NCI-H2107 (cell line): ENCODE data around the gene RALBP1.

Source experiments
- DNase-seq: peaks from one replicate; lab custom pipeline; 2025; lab: John Stamatoyannopoulos, UW

The RALBP1 gene

GRCh38 chr18:9549405-9549804, 74.1 kb downstream of the RALBP1 start:
- DNase-seq, result no peak

DNA sequence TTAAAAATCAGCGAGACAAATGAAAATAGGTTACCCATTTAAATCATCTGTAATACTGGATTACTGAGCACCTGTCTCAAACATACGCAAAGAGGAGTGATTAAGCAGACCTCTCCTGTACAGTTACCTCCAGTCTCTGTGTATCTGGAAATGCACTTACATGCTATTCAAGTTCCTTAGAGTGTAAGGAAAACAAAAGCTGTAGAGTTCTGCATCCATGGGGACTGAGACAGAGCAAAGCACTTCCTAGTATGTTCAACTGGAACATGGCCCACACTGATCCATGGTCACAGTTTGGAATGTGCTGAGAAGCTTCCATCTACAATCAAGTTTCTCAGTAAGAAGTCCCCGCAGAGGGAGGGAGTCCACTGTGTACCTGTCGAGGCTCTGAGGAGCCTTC, 75.1 kb downstream of the RALBP1 start:
- DNase-seq, result no peak

GRCh38 chr18:9552191-9552590, 76.9 kb downstream of the RALBP1 start:
- no peak for DNase-seq

DNA sequence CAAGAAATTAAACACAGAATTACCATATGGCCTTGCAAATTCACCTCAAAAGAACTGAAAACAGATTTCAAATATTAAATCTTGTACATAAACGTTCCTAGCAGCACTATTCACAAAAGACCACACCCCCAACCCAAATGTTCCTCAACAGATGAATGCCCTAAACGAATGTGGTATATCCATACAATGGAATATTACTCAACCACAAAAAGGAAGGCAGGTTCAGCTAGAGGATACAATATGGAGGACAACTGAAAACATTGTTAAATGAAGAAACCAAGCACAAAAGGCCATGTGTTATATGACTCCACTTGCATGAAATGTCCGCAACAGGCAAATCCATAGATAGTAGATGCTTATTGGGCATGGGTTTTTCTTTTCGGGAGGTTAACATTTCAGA, 77.3 kb downstream of the RALBP1 start:
- DNase-seq, result no peak

GRCh38 chr18:9557250-9557943, 82.1 kb downstream of the RALBP1 start:
- DNase-seq, result no peak

DNA sequence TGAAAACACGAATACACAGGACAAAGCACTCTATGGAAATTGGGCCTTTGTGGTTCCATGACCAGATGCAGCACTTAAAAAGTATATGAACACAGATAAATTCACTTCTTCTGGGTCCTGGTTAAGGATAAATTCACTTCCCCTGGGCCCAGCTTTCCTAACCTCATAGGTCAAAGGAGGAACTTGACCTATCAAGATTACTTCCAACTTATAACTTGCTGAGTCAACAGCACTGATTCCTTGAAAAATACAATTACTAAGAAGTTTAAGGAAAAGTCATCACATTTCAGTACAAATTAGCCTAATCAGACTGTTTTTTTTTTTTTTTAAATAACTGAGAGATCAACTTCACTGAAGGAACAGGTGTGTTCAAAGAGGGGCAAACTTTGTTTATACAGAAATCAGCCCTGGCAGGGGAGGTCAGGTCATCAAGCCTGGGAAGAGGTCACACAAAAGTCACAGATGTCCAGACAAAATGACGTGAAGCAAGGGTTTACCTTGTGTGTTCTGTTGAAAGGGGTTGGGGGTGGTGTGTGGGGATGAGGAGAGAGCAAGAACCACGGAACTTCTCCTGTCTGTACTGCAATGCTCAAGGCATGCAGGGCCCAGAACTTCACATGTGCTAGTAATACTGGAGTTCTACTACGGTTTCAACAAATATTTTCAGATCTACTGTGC, 83.2 kb downstream of the RALBP1 start:
- DNase-seq, result no peak

DNA sequence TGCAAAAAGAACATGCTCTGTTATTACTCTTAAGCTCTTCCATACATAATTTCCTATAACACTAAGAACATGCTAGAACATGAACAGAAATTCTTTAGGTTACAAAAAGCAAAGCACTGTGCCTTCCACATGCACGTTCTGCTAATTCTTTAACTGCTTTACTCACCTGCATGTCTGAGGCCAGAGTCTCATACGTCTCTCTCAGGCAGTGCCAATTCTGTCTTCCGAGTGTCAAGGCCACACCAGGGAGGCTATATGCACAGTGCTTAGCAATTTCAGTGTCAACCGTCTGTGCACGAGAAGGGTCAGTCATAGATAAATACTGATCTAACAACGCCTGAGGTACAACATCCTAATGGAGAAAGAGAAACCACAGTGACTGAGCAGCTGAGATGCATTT, 83.9 kb downstream of the RALBP1 start:
- DNase-seq, result no peak

- DNase-seq, result no peak
Measured at GRCh38 chr18:9561759-9562158, 86.4 kb downstream of the RALBP1 start.

- no peak for DNase-seq
Measured at GRCh38 chr18:9562584-9562983, 87.3 kb downstream of the RALBP1 start.

GRCh38 chr18:9563331-9563730, 88.0 kb downstream of the RALBP1 start:
- DNase-seq, result no peak

DNA sequence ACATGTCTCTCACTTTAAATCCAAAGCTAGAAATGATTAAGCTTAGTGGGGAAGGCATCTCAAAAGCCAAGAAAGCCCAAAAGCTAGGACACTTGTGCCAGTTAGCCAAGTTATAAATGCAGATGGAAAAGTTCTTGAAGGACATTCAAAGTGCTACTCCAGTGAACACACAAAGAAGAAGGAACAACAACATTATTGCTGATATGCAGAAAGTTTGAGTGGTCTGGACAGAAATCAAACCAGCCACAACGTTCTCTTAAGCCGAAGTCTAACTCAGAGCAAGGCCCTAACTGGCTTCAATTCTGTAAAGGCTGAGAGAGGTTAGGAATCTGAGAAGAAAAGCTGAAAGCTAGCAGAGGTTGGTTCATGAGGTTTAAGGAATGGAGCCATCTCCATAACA, 90.1 kb downstream of the RALBP1 start:
- no peak for DNase-seq

GRCh38 chr18:9568186-9568585, 92.9 kb downstream of the RALBP1 start:
- DNase-seq, result no peak

DNA sequence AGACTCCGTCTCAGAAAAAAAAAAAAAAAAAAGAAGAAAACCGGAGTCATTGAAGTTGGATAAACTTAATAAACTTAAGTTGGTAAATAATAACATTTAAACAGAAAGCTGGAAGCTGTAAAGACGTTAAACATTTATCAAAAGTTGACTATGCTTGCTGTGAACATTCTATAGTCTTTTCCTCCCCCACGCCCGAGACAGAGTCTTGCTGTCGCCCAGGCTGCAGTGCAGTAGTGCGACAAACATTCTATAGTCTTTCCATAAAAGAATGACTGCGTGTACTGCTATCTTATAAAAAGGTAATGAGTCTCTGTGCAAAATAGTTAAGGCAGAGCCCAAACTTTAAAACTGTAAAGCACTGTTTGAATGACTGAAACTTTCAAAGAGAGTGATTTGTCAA, 93.9 kb downstream of the RALBP1 start:
- DNase-seq, result no peak

- DNase-seq, result no peak
Measured at GRCh38 chr18:9570255-9570654, 94.9 kb downstream of the RALBP1 start.

- DNase-seq, result no peak
Measured at GRCh38 chr18:9571546-9571945, 96.2 kb downstream of the RALBP1 start.

- DNase-seq, result no peak
Measured at GRCh38 chr18:9574473-9575115, 99.3 kb downstream of the RALBP1 start.

GRCh38 chr18:9575558-9575957, 100.2 kb downstream of the RALBP1 start:
- no peak for DNase-seq

GRCh38 chr18:9577361-9577760, 102.0 kb downstream of the RALBP1 start:
- DNase-seq, result no peak

GRCh38 chr18:9578306-9578705, 103.0 kb downstream of the RALBP1 start:
- no peak for DNase-seq

DNA sequence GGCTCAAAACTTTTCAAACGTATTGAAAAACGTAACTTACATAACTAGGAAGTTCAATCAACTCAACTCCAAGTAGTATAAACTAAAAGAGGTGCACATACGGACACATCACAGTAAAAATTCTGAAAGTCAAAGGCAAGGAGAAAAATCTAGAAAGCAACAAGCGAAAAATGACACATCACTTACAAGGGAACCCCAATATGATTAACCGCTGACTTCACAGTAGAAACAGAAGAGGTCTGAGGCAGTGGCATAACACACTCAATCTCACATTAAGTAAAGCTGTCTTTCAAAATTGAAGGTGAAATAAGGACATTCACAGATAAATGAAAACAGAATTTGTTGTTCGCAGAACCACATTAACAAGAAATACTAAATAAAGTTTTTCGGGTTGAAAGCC, 106.4 kb downstream of the RALBP1 start:
- DNase-seq, result no peak

DNA sequence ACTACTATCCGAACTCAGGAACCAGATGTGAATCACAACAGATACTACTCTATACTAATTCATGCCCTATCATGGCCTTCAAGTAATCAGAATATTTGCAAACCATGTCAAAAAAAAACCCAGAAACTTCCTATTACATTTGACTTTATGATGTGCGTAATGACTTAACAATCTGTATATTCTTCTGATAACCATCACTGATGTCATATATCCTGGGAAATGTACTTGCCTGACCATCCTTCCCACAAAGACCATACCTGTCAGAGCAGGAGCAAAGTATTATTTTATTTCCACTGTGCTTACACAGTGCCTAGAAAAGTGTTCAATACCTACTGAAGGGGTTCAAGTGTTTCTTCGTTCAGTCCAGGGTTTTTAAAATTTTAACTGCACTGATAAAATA, 111.5 kb downstream of the RALBP1 start:
- no peak for DNase-seq
